ENCODE results near the gene LBHD2. TPM values are rescaled to one million over a fixed set of nuclear protein-coding genes. Genes with fewer than 3 reads are reported as not detected.

The LBHD2 gene
- total RNA-seq, 1 donor from 2014 or later: not detected

- peaks cover 50% of the 10 kb centered on the region for H3K27me3 ChIP-seq (ENCODE audit: insufficient read depth, low read length)
- FAIRE-seq: no peak
Observed at GRCh38 chr14:103100281-103101121, 16.5 kb downstream of the LBHD2 start.

GRCh38 chr14:103101257-103101962 is 17.4 kb downstream of the LBHD2 start:
- peaks cover 8% of the 10 kb centered on the region for H3K9me3 Mint-ChIP-seq (ENCODE audit: unreplicated experiment)
- no peak for DNase-seq (ENCODE audit: low read depth)
- H3K36me3 Mint-ChIP-seq (ENCODE audit: low read depth, unreplicated experiment): peaks cover 2% of the 10 kb centered on the region
- H3K27ac Mint-ChIP-seq (ENCODE audit: unreplicated experiment): no peak overlapping the region
- FAIRE-seq: no peak
- H3K9me3 ChIP-seq (ENCODE audit: insufficient read depth, low read depth, low read length): no peaks in the 10 kb centered on the region
- H3K4me1 Mint-ChIP-seq (ENCODE audit: low read depth, unreplicated experiment): no peaks in the 10 kb centered on the region
- no peaks in the 10 kb centered on the region for H3K4me1 ChIP-seq (ENCODE audit: insufficient read depth, low read length)
- H4K20me1 ChIP-seq (ENCODE audit: insufficient read depth, low read length): no peaks in the 10 kb centered on the region
- H3K36me3 ChIP-seq (ENCODE audit: insufficient read depth, low read length): no peaks in the 10 kb centered on the region
- H3K27me3 ChIP-seq (ENCODE audit: insufficient read depth, low read length): peaks cover 47% of the 10 kb centered on the region
- peaks cover 35% of the 10 kb centered on the region for H3K27me3 Mint-ChIP-seq (ENCODE audit: low read depth, unreplicated experiment)
- no peak overlapping the region for H3K4me2 ChIP-seq (ENCODE audit: low read length)
- H3K4me3 ChIP-seq (ENCODE audit: insufficient read depth, low read depth, low read length): no peak overlapping the region
- no peak overlapping the region for H3K27ac ChIP-seq (ENCODE audit: low read depth, low read length)
- H2AFZ ChIP-seq (ENCODE audit: low read depth, low read length): no peak overlapping the region
- no peak overlapping the region for H3K9ac ChIP-seq (ENCODE audit: low read length)
- H3K79me2 ChIP-seq (ENCODE audit: insufficient read depth, low read length): no peaks in the 10 kb centered on the region
- H3K4me3 Mint-ChIP-seq (ENCODE audit: unreplicated experiment): no peak overlapping the region
- TF ChIP-seq EZH2 (IDR thresholded peaks at IDR 0.05; ENCODE audit: insufficient read depth, low read length) (no peak), CTCF (IDR thresholded peaks at IDR 0.05; ENCODE audit: insufficient read depth, low read depth, low read length) (no peak)

More at GRCh38 chr14:103100281-103101121, 16.5 kb downstream of the LBHD2 start:
- Mint-ChIP-seq H3K36me3 (ENCODE audit: low read depth, unreplicated experiment) (peaks cover 2% of the 10 kb centered on the region), H3K27me3 (ENCODE audit: low read depth, unreplicated experiment) (peaks cover 36% of the 10 kb centered on the region), H3K4me1 (ENCODE audit: low read depth, unreplicated experiment) (no peaks in the 10 kb centered on the region), H3K27ac (ENCODE audit: unreplicated experiment) (no peak overlapping the region), H3K9me3 (ENCODE audit: unreplicated experiment) (peaks cover 8% of the 10 kb centered on the region), H3K4me3 (ENCODE audit: unreplicated experiment) (no peak overlapping the region)
- no peak for TF ChIP-seq CTCF (IDR thresholded peaks at IDR 0.05; ENCODE audit: insufficient read depth, low read depth, low read length)
- TF ChIP-seq EZH2 (IDR thresholded peaks at IDR 0.05; ENCODE audit: insufficient read depth, low read length): no peak
- Histone ChIP-seq H3K27ac (ENCODE audit: low read depth, low read length) (no peak overlapping the region), H4K20me1 (ENCODE audit: insufficient read depth, low read length) (no peaks in the 10 kb centered on the region), H3K79me2 (ENCODE audit: insufficient read depth, low read length) (no peaks in the 10 kb centered on the region), H3K4me1 (ENCODE audit: insufficient read depth, low read length) (no peaks in the 10 kb centered on the region), H3K4me2 (ENCODE audit: low read length) (no peak overlapping the region), H3K4me3 (ENCODE audit: insufficient read depth, low read depth, low read length) (no peak overlapping the region), H3K9ac (ENCODE audit: low read length) (no peak overlapping the region), H3K36me3 (ENCODE audit: insufficient read depth, low read length) (no peaks in the 10 kb centered on the region), H2AFZ (ENCODE audit: low read depth, low read length) (no peak overlapping the region), H3K9me3 (ENCODE audit: insufficient read depth, low read depth, low read length) (no peaks in the 10 kb centered on the region)
- DNase-seq (ENCODE audit: low read depth): no peak

Measured in astrocyte (in vitro differentiated cells and primary cell).